Immature natural killer cell (primary cell): ENCODE data around the gene CSNK1A1. TPM values are rescaled to one million over a fixed set of nuclear protein-coding genes. Genes with fewer than 3 reads are reported as not detected.

Source experiments
- DNase-seq, 3 donors: peaks; one replicate each; pipeline ENCODE4 v3.0.0; 2022; ENCODE audit warnings: mixed read lengths in 1 of 3
- H3K27ac Mint-ChIP-seq, 6 donors: one replicate each; pipeline ENCODE4 v1.8.0; 2020; ENCODE audit warnings: mixed read lengths in 6 of 6, mild to moderate bottlenecking in 5 of 6, inconsistent platforms in 4 of 6, moderate library complexity in 3 of 6
- H3K27me3 Mint-ChIP-seq, 3 donors: one replicate each; pipeline ENCODE4 v1.8.0; 2020 to 2021; ENCODE audit warnings: low read depth in 3 of 3, mild to moderate bottlenecking in 3 of 3, mixed read lengths in 3 of 3, moderate library complexity in 3 of 3, inconsistent platforms in 1 of 3
- H3K36me3 Mint-ChIP-seq, 3 donors: one replicate each; pipeline ENCODE4 v1.8.0; 2020; ENCODE audit warnings: mixed read lengths in 3 of 3, inconsistent platforms in 2 of 3, mild to moderate bottlenecking in 2 of 3
- H3K4me1 Mint-ChIP-seq, 2 donors: one replicate each; pipeline ENCODE4 v1.8.0; 2020; ENCODE audit warnings: inconsistent platforms in 2 of 2, mild to moderate bottlenecking in 2 of 2, mixed read lengths in 2 of 2, moderate library complexity in 1 of 2
- H3K4me3 Mint-ChIP-seq, 5 donors: one replicate each; pipeline ENCODE4 v1.8.0; 2020; ENCODE audit warnings: mild to moderate bottlenecking in 5 of 5, mixed read lengths in 5 of 5, inconsistent platforms in 3 of 5, moderate library complexity in 3 of 5
- H3K9me3 Mint-ChIP-seq, 6 donors: one replicate each; pipeline ENCODE4 v1.8.0; 2020; ENCODE audit warnings: mild to moderate bottlenecking in 6 of 6, mixed read lengths in 6 of 6, inconsistent platforms in 4 of 6, moderate library complexity in 3 of 6
- polyA plus RNA-seq, 3 donors: library from polyadenylated mRNA; unstranded; fragments of 300-500 nt; fragmentation: Illumina TruSeq; gene quantifications; one replicate each; pipeline ENCODE4 v1.2.3, GENCODE V29; 2021

The CSNK1A1 gene
- polyA plus RNA-seq, 3 donors from 2014 or later = 106 to 146 (median 134) TPM

DNA sequence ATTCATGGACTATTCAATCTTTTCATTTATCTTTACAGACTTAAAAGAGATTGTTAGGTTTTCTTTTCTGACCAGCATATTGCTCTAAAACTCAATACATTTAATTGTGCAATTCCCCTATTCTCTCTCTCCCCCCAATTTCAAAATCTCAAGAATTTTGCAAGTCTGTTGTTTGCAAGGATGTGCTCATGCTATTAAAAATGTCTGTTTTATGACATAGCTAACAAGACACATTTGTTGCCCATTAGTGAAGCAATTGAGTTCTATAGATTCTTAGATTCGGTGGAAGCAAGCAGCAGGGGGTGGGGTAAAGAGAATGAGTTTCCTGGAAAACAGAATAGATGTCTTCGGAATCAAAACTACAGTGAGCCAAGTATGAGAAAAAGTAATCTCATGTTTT, 8.5 kb upstream of the CSNK1A1 start:
- H3K4me1 Mint-ChIP-seq = no peaks in the 10 kb centered on the region
- no peak for DNase-seq
- H3K36me3 Mint-ChIP-seq = no peaks in the 10 kb centered on the region
- H3K27ac Mint-ChIP-seq = no peak overlapping the region
- H3K27me3 Mint-ChIP-seq = peaks cover 0 to 2% (median 2%) of the 10 kb centered on the region in 3 donors
- no peaks in the 10 kb centered on the region for H3K9me3 Mint-ChIP-seq
- no peak overlapping the region for H3K4me3 Mint-ChIP-seq

DNA sequence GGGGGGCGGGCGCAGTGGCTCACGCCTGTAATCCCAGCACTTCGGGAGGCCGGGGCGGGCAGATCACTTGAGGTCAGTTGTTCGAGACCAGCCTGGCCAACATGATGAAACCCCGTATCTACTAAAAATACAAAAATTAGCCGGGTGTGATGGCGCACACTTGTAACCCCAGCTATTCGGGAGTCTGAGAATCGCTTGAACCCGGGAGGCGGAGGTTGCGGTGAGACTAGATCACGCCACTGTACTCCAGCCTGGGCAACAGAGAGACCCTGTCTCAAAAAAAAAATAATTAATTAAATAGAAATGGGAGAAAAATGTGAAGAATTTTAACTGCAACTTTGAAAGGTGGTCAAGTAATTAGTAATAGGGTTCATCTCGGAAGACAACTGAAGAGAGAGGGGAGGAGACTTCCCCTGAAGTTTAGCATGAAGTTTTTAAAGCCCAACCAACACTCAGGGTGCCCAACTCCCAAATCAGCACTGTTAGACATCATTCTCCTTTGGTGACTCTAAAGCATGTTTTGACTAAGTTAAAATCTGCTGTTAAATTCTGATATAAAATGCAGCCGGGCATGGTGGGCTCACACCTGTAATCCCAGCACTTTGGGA, 1.4 kb upstream of the CSNK1A1 start:
- DNase-seq = no peak
- Mint-ChIP-seq H3K9me3 (no peaks in the 10 kb centered on the region), H3K4me3 (peak overlapping the region in 3 of 5 donors; percentile 17 to 36 (median 32)), H3K27me3 (peaks cover 13 to 16% (median 14%) of the 10 kb centered on the region in 3 donors), H3K36me3 (peaks cover 0 to 4% (median 4%) of the 10 kb centered on the region in 3 donors), H3K4me1 (peaks cover 34 to 36% of the 10 kb centered on the region in 2 donors), H3K27ac (peak overlapping the region in 1 of 6 donors; percentile 64)

DNA sequence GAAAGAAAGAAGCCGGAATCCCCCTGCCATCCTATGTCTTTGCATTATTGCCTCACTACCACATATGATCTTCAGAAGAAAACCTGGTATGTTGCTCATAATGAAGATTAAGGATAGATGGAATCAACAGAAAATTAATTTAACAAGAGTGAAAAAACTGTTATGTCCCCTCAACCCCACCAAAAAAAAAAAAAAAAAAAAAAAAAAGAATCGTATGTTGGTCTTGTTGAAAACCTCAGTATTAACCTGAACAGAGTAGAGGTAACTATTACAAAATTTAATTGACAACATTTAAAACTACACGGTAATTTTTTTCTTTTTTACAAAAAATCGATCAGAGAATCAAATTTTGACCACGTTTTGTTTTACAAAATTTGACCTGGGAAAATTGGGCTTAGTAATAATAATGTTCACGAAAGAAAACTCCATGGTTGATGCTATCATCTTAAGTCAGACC, 827 bp upstream of the CSNK1A1 start:
- peak overlapping the region; percentile 96 to 99 (median 98) for H3K27ac Mint-ChIP-seq
- H3K4me1 Mint-ChIP-seq = peaks cover 40 to 41% of the 10 kb centered on the region in 2 donors
- H3K36me3 Mint-ChIP-seq = peaks cover 0 to 7% (median 4%) of the 10 kb centered on the region in 3 donors
- DNase-seq = no peak
- peaks cover 13 to 16% (median 14%) of the 10 kb centered on the region in 3 donors for H3K27me3 Mint-ChIP-seq
- peak overlapping the region; percentile 96 to 99 (median 98) for H3K4me3 Mint-ChIP-seq
- no peaks in the 10 kb centered on the region for H3K9me3 Mint-ChIP-seq

DNA sequence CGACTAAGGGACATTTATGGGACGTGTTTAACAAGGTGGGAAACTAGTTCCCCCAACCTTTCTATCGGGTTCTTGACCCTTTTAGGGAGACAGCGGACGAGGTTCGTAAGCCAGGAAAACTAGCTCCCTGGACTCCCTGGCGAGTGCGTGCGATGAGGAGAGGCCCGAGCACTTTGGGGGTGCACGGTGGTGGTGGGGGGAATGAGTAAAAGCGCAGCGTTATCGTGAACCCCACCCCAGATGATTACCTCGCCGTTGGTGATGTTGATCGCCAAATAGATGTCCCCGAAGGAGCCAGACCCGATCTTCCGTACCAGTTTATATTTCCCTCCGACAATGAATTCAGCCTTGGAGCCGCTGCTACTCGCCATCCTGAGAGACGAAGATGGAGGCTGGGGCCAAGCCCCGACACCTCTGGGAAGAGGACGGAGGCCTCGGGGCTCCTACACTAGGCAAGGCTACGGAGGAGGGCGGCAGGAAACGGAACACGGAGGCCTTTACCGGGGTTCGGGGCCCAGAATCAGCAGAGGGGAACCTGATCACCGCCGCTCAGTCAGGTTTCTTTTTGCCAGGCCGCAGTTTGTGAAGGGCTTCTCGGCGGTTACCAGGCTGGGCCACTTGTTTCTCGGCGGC, 529 bp downstream of the CSNK1A1 start:
- Mint-ChIP-seq H3K36me3 (peaks cover 0 to 7% (median 4%) of the 10 kb centered on the region in 3 donors), H3K4me3 (peak overlapping the region; percentile 96 to 99 (median 98)), H3K27ac (peak overlapping the region; percentile 96 to 99 (median 98)), H3K4me1 (peaks cover 52 to 53% of the 10 kb centered on the region in 2 donors), H3K27me3 (peaks cover 13 to 16% (median 14%) of the 10 kb centered on the region in 3 donors), H3K9me3 (no peaks in the 10 kb centered on the region)
- DNase-seq = no peak

DNA sequence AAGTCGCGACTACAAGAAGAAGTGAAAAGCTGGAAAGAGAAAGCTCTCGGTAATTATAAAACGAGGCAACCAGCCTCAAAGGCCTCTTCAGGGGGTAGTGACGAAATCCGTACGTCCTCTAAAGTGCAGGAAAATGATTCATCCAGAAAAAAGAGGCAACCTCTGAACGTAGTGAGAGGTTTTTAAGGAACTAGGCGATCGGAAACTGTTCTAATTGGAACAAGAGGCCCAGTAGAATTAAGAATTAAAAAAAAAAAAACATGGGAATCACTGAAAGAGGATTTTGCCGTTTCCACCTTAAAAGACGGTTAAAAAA, 1.0 kb downstream of the CSNK1A1 start:
- Mint-ChIP-seq H3K4me1 (peaks cover 55 to 58% of the 10 kb centered on the region in 2 donors), H3K9me3 (no peaks in the 10 kb centered on the region), H3K27me3 (peaks cover 13 to 16% (median 14%) of the 10 kb centered on the region in 3 donors), H3K4me3 (peak overlapping the region; percentile 96 to 99 (median 98)), H3K36me3 (peaks cover 0 to 7% (median 4%) of the 10 kb centered on the region in 3 donors), H3K27ac (peak overlapping the region; percentile 96 to 99 (median 98))
- peak; percentile 6 to 17 (median 14) for DNase-seq

DNA sequence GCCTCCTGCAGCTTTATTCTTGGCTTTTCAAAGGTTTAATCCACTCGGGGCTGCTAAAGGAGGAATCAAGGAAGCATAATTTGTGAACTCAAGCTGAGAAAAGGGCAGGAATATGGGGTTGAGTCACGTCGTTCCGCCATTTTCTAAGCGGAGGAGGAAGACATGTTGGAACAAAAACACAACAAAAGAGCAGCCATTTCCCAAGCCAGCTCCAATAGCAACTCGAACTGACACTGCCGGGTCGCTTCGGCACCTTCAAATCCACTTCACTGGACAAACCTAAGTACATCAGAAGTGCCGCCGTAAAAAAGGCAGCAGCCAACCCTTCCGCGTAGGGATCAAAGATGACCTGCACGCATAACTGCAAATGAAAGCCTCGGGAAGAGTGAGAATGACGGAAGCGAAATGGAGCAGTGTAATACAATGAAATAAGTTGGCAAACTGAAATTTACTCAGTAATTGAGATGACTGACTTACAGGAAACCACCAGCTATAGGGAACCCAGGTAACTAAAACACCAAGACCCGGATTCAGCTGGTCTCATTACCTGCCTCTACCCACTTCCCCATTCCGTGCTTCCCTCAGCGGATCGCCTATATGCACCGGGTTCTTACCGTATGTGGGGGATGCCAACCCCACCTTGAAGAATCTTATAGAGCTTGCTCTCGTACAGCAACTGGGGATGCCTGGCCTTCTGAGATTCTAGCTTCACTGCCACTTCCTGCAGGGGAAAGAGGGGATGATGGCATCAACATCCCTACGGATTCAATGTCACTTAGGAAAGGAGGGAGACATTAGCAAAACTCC, 1.6 kb downstream of the CSNK1A1 start:
- H3K4me1 Mint-ChIP-seq = peaks cover 55 to 64% of the 10 kb centered on the region in 2 donors
- H3K36me3 Mint-ChIP-seq = peaks cover 0 to 7% (median 4%) of the 10 kb centered on the region in 3 donors
- peaks cover 13 to 16% (median 14%) of the 10 kb centered on the region in 3 donors for H3K27me3 Mint-ChIP-seq
- H3K4me3 Mint-ChIP-seq = peak overlapping the region; percentile 96 to 99 (median 98)
- DNase-seq = peak; percentile 17 to 24 (median 20)
- H3K9me3 Mint-ChIP-seq = no peaks in the 10 kb centered on the region
- peak overlapping the region; percentile 96 to 99 (median 98) for H3K27ac Mint-ChIP-seq

DNA sequence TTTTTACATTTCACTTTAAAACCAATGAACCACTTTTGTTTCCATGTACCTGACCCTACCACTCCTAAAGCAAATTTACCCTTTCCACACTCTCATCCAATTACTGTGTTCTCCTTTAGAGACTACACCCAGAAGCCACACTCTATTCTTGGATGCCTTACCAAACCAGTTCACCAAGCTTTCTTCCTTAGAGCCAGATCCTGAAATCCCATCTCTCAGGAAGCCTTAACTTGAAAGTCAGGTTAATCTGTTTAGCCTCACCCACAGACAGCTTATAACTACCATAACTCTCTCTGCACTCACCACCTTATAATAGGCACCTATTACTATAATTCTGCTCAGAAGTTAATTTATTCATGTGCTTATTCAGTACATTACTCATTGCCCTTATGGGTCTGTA, 4.3 kb downstream of the CSNK1A1 start:
- Mint-ChIP-seq H3K4me3 (peak overlapping the region in 4 of 5 donors; percentile 8 to 72 (median 26)), H3K27ac (peak overlapping the region; percentile 1 to 76 (median 52)), H3K4me1 (peaks cover 67 to 85% of the 10 kb centered on the region in 2 donors), H3K27me3 (peaks cover 13 to 16% (median 16%) of the 10 kb centered on the region in 3 donors), H3K9me3 (no peaks in the 10 kb centered on the region), H3K36me3 (peaks cover 0 to 15% (median 4%) of the 10 kb centered on the region in 3 donors)
- DNase-seq = no peak

DNA sequence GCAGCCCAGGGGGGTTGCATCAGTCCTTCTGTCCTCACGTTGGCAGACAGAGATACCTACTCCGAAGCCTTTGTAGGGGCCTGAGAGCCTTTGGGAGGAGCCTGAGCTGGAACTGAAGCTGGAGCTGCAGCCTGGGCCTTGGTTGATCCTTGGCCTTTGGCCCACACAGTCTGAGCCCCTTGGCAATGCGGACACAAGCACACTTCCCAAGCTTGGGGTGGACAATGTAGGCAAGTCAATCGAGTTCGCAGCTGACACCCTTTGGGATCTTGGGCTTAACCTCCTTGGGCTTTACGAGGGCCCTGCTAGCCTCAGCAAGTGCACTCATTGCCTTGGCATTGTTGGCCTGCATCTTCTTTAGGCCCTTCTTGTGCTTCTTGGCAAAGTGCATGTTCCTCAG, 5.9 kb downstream of the CSNK1A1 start:
- DNase-seq = no peak
- peak overlapping the region in 1 of 5 donors; percentile 47 for H3K4me3 Mint-ChIP-seq
- H3K27me3 Mint-ChIP-seq = peaks cover 4 to 7% (median 5%) of the 10 kb centered on the region in 3 donors
- peaks cover 65 to 85% of the 10 kb centered on the region in 2 donors for H3K4me1 Mint-ChIP-seq
- no peaks in the 10 kb centered on the region for H3K9me3 Mint-ChIP-seq
- peaks cover 0 to 15% (median 4%) of the 10 kb centered on the region in 3 donors for H3K36me3 Mint-ChIP-seq
- peak overlapping the region in 2 of 6 donors; percentile 10 to 36 for H3K27ac Mint-ChIP-seq

DNA sequence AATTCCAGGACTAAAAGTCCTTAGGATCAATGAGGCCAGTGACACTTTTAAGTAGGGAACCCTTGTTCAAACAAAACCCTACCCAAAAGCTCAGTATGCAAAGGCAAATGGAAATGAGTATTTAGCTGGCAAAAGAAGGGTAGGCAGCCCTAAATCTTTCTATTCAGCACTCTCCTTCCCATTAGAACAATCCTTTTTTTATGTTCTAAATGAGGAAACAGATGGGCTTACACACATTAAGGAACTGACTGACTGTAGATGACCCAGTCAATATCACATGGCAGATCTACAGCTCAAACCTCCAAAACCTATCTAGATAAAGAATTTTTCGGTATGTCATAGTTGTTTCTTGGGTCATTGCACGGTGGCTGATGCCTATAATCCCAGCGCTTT, 7.2 kb downstream of the CSNK1A1 start:
- no peak for DNase-seq
- Mint-ChIP-seq H3K4me3 (no peak overlapping the region), H3K4me1 (peaks cover 61 to 85% of the 10 kb centered on the region in 2 donors), H3K36me3 (peaks cover 0 to 13% (median 0%) of the 10 kb centered on the region in 3 donors), H3K27me3 (peaks cover 0 to 2% (median 0%) of the 10 kb centered on the region in 3 donors), H3K27ac (peak overlapping the region in 1 of 6 donors; percentile 4), H3K9me3 (no peaks in the 10 kb centered on the region)

DNA sequence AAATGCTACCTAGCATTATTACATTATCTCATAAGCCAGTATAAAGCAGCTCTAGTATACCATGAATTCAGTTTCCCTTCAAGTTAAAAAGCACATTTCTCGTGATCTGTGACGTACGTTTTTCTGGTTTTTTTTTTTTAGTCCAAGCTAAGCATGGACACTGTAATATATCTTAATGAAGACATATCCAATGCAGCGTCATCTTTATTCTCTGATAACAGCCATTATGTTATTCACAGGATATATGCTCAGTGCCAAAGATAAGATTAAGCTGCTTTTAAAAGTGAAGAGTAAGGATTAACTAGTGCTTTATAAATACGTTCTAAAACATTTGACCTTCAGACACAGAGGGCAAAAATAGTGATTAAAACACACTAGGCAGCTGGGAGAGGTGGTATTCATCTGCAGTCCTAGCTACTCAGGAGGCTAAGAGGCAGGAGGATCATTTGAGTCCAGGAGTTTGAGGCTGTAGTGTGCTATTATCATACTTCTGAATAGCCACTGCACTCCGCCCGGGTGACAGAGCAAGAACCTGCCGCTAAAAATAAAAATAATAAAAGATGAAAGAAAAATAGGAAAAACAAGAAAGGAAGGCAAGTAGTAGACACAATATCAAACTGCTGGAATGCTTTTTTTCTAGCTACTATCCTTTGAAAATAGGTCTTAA, 7.7 kb downstream of the CSNK1A1 start:
- Mint-ChIP-seq H3K27ac (peak overlapping the region; percentile 4 to 71 (median 53)), H3K27me3 (peaks cover 0 to 2% (median 0%) of the 10 kb centered on the region in 3 donors), H3K4me3 (peak overlapping the region in 1 of 5 donors; percentile 16), H3K36me3 (peaks cover 0 to 12% (median 0%) of the 10 kb centered on the region in 3 donors), H3K4me1 (peaks cover 58 to 82% of the 10 kb centered on the region in 2 donors), H3K9me3 (no peaks in the 10 kb centered on the region)
- DNase-seq = no peak

DNA sequence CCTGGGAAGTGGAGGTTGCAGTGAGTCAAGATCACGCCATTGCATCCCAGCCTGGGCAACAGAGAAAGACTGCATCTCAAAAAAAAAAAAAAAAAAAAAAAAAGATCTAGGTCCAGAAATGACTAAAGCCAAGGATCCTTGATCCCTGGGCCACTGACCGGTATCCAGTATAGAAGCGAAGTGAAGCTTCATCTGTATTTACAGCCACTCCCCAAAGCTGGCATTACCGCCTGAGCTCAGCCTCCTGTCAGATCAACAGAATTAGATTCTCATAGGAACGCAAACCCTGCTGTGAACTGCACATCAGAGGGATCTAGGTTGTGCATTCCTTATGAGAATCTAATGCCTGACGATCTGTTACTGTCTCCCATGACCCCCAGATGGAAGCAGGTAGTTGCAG, 9.3 kb downstream of the CSNK1A1 start:
- Mint-ChIP-seq H3K27ac (peak overlapping the region in 2 of 6 donors; percentile 11 to 29), H3K4me3 (peak overlapping the region in 2 of 5 donors; percentile 34 to 51), H3K4me1 (peaks cover 53 to 84% of the 10 kb centered on the region in 2 donors), H3K36me3 (peaks cover 0 to 8% (median 3%) of the 10 kb centered on the region in 3 donors), H3K9me3 (no peaks in the 10 kb centered on the region), H3K27me3 (peaks cover 0 to 2% (median 0%) of the 10 kb centered on the region in 3 donors)
- DNase-seq = no peak

DNA sequence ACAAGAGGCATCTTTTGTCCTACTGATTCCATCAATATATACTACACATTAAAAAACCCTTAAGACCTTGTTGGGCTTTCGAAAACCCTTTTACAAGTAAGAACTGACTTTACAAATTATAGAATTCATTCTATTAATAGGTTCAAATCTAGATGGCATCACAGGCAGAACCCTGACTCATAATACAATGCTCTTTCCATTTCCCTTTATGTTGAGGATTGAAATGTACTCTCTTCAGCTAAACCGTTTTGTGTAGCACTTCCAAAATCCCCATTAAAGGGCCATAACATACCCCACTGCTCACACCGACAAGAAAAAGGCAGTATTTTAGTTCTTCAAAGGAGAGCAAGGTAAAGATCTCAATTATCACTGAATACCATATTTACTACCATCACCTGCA, 11.2 kb downstream of the CSNK1A1 start:
- Mint-ChIP-seq H3K27ac (peak overlapping the region; percentile 21 to 69 (median 54)), H3K4me3 (peak overlapping the region in 3 of 5 donors; percentile 23 to 50 (median 48)), H3K4me1 (peaks cover 55 to 81% of the 10 kb centered on the region in 2 donors), H3K27me3 (peaks cover 0 to 2% (median 2%) of the 10 kb centered on the region in 3 donors), H3K9me3 (no peaks in the 10 kb centered on the region), H3K36me3 (peaks cover 0 to 8% (median 3%) of the 10 kb centered on the region in 3 donors)
- no peak for DNase-seq
